ENCODE measurements around the gene MAN1A2. TPM values are rescaled to one million over a fixed set of nuclear protein-coding genes. Genes with fewer than 3 reads are reported as not detected.

MAN1A2 gene
- total and polyA plus RNA-seq, 9 of the 15 experiments (the other 6 are each of a cell fraction or from before 2014, with no cell fraction given) = 4.2 to 38.4 (median 18.7) TPM

GRCh38 chr1:117371441-117372151, 4.3 kb downstream of the MAN1A2 start:
- no TSS peak for BruUV-seq (replicated peaks)
- TF ChIP-seq ARID1B (IDR thresholded peaks at IDR 0.05) = no peak
- no peak for TF ChIP-seq ZNF280A (IDR thresholded peaks at IDR 0.05; ENCODE audit: low read depth, partially characterized antibody)
- peak; percentile 46; the same call in 1 of the 2 replicates for TF ChIP-seq EHMT2 (IDR thresholded peaks at IDR 0.05)
- no peak for TF ChIP-seq TAF15 (IDR thresholded peaks at IDR 0.05; ENCODE audit: low read depth, low read length)
- TF ChIP-seq TEAD1 (CRISPR knock-in tag; IDR thresholded peaks at IDR 0.05) = no peak
- peaks cover 3 to 5% of the 10 kb centered on the region in 2 experiments; a peak in 3 of 5 replicates for H3K4me1 ChIP-seq (replicated peaks in 1 of 2; ENCODE audit: control insufficient read depth in 2 of 2, insufficient read depth in 2 of 2, low read length in 2 of 2)
- peak; percentile 6 for ATAC-seq
- H4K20me1 ChIP-seq (replicated peaks; ENCODE audit: control insufficient read depth, insufficient read depth, low read length) = no peaks in the 10 kb centered on the region
- H3K27ac ChIP-seq (ENCODE audit: extremely low read depth, low read depth, low read length) = no peak overlapping the region; the same call in 2 of the 3 replicates
- intact Hi-C loops (cut with micrococcal nuclease) (no loop called here), in situ Hi-C loops (cut with MboI) (no loop called here)
- peaks cover 5% of the 10 kb centered on the region; the same call in 1 of the 3 replicates for H3K36me3 ChIP-seq (ENCODE audit: control insufficient read depth, insufficient read depth, low read length)
- H3K9me1 ChIP-seq (ENCODE audit: control insufficient read depth, insufficient read depth, low read length) = no peaks in the 10 kb centered on the region
- H3K4me3 ChIP-seq = no peak overlapping the region; the same call in 1 of the 2 replicates
- peak overlapping the region; percentile 49 for H3K4me2 ChIP-seq (ENCODE audit: insufficient read depth, low read length)
- FAIRE-seq = no peak
- POLR2A ChIA-PET = interaction anchor here (1.0 kb wide), 1 partner anchor 12 kb away, joined by 3 read pairs; no protein-coding TSS in a partner anchor
- H2AFZ ChIP-seq (ENCODE audit: low read depth, low read length) = no peak overlapping the region
- peaks cover 91% of the 10 kb centered on the region for H3K79me2 ChIP-seq (ENCODE audit: control insufficient read depth, insufficient read depth, low read length)
- H3K9me3 ChIP-seq (replicated peaks; ENCODE audit: control insufficient read depth, insufficient read depth, low read depth, low read length) = peaks cover 5% of the 10 kb centered on the region
- no peak for DNase-seq (ENCODE audit: extremely low read depth in 1 of 4, low spot score in 3 of 4)
- H3K9ac ChIP-seq (ENCODE audit: insufficient read depth in 1 of 2, low read depth in 2 of 2, low read length in 2 of 2) = no peak overlapping the region
- H3K27me3 ChIP-seq (ENCODE audit: control insufficient read depth in 2 of 2, insufficient read depth in 2 of 2, low read length in 2 of 2) = no peaks in the 10 kb centered on the region
- 63% methylated on average over 4 of the region's 4 CpGs for WGBS (ENCODE audit: insufficient coverage, low coverage, missing lambda C conversion rate)
- CTCF ChIA-PET (ENCODE audit: low intra/inter-chr PET ratio) = no interaction called here

All from K562 (cell line).